ENCODE data around the gene HS6ST3. TPM values are rescaled to one million over a fixed set of nuclear protein-coding genes. Genes with fewer than 3 reads are reported as not detected.
"Not testable (repeated sequence)": the region's sequence is repeated elsewhere in the genome, so short reads cannot be mapped to it uniquely, and the experiment has no call there.

Gene HS6ST3
- total RNA-seq, 1 donor from 2014 or later = not detected

DNA sequence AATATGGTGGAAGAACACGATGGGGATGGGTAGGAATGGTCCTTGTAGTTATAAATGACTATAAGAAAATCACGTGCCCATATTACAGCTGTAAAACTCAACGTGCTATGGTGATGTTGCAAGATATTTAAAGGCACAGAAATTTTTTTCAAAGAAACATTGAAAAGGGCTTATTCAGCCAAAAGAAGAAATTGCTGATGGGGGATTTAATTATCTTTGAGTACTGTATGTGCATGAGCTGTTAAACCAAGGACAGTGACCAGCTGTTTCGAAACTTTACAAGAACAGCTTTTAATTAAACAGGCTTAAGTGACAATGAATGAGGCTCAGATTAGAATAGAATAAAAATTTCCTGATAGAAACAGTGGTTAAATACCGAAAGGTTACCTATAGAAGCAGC lies 339.0 kb downstream of the HS6ST3 start:
- DNase-seq (ENCODE audit: low read depth) = no peak

DNA sequence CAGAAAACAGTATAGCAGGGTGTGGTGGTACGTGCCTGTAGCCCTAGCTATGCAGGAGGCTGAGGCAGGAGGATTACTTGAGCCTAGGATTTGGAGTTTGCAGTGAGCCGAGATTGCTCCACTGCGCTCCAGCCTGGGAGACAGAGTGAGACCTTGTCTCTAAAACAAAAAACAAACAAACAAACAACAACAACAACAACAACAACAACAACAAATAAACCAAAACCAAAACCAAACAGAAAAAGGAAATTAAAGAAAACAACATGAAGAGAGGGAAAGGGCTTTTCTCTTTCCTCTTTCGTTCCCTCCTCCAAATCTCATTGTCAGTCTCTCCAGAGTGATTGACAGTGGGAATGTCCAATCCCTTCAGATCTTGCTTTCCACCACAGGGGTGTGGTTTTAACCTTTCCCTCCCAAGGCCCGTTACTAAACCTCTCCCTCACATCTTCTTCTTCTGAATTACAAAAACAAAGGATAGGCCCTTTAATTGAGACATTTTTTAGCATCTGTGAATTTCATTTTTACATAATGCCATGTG lies 341.2 kb downstream of the HS6ST3 start:
- no peak for DNase-seq (ENCODE audit: low read depth)

DNA sequence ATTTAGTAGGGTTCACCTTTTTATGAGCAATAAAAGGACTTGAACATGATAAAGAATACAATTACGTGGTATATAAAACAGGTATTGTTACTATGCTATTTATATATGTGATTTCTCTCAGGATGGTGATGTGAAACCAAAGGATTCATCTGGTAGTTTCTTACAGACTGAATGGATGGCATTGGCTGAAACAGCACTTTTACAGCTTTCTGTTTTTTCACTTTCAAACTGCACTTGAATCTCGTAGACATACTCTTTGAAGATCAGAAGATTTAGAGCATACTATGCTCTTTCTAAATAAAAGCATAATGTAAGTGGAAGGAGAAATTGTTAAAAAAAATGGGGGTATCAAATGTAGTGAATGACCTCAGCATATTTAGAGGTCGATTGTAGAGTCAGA lies 354.8 kb downstream of the HS6ST3 start:
- DNase-seq (ENCODE audit: low read depth) = no peak

DNA sequence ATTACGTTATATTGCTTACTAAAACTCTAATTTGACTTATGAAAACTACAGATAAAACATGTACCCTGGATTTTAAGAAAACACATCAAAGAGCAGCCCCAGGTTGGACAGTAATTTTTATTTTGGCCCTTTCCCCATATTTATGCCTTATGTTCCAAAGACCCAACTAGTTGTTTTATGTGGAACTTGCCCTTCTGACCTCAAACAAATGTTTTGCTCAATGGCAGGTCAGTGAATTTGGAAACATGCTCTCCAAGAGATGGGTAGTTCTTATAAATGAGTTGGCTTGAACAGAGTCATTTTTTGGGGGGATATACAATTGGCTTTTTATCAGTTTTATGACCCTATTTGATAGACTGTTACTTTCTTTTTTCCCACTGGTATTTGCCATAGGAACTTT lies 360.0 kb downstream of the HS6ST3 start:
- no peak for DNase-seq (ENCODE audit: low read depth)

DNA sequence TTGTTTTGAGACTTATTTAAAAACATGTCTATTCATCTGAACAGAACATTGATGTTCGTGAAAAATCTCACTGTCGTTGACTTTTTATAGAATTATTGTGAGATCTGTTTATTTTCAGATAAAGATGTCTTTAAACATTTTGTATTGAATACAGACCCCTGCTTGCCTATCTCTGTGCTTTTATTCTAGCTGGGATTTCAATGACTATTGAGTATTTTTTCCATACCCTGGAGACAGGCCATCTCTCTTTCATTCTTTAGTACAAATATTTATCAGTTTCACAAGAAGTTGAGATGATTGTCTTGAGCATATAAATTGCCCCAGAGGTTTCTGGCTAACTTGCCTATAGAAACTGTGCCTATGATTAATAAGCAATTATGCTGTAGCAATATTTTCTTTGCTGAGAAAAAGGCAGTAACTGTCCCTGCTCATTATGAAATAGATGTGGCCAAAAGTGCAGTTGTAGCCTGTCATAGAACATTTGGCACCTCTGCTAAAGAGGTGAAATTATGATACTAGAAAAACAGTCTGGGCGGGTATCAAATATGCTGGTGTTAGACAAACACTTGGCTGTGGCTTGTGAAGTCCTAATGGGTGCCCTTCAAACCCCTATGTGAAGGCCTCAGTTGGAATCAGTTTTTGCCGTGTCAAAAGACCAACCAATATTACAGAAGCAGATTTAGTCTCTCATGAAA lies 360.6 kb downstream of the HS6ST3 start:
- no peak for DNase-seq (ENCODE audit: low read depth)

DNA sequence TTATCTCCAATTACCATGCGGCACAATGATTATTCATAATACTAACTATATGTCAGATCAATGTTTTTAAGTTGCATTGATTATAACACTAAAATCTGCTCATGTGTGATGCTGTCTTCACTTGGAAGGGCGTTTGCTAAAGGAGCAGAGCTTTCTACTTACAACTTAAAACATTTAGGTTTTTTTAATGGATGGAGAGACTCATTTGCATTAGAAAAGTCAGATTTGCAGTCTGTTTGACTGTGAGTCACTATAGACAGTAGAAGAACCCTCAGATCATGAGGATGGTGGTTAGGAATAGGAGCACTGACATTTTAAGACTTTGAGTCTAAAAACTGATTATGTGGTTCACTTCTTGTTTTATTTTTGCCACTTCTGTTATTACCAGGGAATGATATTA lies 364.6 kb downstream of the HS6ST3 start:
- DNase-seq (ENCODE audit: low read depth) = no peak

DNA sequence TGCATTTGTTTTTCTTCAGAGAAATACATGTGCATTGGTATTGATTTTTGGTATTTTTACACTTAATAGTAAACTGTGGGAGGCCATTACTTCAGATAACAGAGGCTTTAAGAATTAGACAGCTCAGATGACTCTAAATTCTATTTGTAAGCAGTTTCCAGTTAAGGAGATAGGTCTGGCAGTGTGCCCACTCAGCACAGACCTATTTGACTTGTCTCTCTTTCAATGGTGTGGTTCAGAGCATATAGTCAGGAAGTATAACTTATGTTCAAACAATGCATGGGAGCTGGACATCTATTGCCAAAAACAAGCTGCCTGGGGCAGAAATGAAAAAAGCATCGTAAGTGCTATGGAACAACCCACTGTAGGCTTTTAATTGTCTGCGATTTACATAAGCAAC lies 370.7 kb downstream of the HS6ST3 start:
- DNase-seq (ENCODE audit: low read depth) = no peak

DNA sequence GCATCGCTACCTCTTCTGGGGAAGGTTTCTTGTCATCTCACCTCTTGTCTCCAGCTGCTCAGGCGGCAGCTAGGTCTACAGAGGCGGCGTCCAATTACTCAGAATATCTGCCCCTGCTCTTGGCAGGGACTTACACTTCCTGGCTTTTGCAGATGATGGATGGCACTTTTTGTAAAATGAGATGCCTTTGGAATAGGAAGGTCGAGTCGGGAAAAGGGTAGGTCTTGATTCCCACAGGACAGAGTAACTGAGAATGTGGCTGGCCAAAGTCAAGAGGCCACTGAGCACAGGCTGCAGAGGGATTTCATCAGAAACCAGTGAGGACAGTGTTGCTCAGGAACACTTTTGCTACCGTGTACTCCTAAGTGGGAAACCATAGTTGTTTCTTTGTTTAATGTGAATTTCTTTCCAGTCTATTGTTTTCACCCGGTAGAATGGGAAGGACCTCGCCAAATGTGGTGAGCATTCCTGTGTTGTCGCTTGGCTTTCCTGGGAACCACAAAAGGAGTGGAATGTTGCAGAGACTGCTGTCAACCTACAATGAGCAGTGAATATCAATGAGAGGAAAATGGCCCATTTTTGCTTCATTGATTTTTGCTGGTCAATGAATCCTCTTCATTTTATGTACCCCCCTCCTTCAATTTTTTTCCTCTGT lies 383.7 kb downstream of the HS6ST3 start:
- peak; percentile 2 for DNase-seq (ENCODE audit: low read depth)

DNA sequence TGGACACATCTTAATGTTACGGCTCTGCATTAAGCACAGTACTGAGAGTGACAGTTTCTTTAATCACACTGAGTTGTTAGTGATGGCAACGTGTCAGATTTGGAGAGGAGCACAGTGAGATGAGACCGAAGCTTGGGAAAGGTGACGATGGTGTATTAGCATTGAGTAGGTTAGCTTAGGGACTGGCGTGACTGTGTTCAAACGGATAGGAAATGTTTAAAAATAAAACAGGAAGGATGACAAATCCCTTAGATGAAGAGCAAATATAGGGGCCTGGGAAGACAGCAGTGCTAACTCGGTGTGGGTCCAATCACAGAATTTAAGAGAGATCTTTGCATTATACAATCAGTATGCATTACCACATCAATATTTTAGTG lies 384.3 kb downstream of the HS6ST3 start:
- DNase-seq (ENCODE audit: low read depth) = no peak

DNA sequence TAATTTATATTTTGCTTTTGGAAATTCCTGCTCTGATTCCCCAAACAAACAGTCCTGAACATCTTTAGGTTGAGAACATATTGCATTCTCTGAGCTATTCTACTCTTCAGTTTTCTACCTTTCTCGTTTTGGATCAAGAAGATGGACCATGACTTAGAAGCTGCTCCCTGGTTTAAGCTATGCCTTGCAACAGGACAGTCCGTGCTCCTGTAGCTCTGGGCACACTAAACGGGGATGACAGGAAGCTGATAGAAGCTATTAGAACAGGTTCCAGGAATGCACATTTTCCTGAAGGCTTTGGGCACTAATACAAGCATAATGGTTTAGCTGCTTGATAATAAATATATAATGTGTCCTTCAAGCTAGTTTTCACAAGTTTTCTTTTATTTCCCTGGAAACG lies 385.2 kb downstream of the HS6ST3 start:
- no peak for DNase-seq (ENCODE audit: low read depth)

DNA sequence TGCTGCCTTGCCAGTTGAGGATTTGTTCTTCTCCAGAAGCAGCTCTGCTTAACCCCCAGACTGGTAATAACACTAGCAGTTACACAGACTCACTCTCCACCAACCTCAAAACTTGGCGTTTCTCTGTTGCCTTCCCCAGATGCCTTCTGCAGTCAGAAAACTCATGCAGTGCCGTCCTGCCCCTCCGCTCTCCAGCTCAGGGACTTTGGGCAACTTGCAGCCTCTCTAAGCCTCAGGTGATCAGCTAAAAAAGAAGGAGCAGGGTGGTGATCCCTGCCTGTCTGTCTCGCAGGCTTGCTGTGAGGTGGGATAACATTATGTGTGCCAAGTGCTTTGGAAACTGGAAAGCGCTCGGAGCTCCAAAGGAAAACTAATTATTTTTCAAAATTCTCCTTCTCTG lies 391.6 kb downstream of the HS6ST3 start:
- no peak for DNase-seq (ENCODE audit: low read depth)

DNA sequence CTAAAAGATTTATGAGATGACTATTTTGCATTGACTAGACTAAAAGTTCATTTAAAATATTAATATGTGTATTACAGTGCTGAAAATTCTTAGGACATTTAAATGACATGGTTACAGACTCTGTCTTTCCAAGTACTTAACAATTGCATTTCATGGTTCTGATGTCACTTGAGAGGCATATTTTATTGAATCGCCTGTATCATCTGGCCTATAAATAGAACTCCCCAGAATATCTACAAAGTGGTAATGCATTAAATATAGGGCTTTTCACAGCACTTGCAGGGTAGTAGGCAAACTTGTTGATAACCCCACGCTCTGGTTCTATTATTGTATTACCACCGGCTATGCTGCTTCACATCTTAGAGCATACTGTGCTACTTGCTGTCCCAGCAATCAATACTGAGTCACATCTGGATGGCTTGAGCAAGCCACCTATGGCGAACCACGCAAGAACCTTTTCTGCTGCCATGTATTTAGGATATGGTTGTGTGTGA lies 400.6 kb downstream of the HS6ST3 start:
- peak; percentile 1 for DNase-seq (ENCODE audit: low read depth)

DNA sequence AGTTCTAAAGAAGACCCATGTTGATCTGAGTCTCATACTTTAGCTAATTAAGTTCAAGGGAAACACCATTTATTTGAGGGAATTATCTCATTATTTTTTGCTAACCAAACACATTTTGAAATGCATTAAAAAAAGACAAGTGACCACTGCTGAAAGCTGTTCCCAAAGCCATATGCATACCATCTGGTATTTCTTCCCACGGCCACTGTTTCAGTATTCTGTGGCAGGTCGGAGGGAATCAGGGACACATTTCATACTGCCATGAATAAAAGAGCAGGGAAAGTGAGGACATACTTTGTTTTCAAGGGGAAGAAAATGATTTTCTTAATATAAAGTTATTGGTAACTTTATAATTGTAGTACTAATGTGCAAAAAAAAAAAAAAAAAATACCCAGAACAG lies 401.2 kb downstream of the HS6ST3 start:
- no peak for DNase-seq (ENCODE audit: low read depth)

DNA sequence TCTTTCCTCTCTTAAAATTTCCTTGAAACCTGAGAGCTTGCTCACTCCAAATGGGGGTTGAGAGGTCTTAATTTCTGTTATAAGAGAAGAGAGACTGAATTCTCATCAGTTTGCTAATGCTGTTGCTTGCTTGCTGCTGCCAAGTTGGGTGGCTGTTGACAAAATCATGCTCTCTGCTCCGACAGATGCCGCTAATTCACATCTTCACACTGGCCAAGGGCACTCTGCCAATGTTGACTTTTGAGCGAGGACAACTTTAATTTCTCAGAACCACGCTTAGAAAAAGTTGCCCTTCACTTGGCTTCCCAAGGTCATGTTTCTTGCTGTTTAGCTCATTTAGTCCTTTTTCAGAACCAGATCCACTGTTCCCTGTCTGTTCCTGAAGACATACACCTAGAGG lies 402.9 kb downstream of the HS6ST3 start:
- no peak for DNase-seq (ENCODE audit: low read depth)

DNA sequence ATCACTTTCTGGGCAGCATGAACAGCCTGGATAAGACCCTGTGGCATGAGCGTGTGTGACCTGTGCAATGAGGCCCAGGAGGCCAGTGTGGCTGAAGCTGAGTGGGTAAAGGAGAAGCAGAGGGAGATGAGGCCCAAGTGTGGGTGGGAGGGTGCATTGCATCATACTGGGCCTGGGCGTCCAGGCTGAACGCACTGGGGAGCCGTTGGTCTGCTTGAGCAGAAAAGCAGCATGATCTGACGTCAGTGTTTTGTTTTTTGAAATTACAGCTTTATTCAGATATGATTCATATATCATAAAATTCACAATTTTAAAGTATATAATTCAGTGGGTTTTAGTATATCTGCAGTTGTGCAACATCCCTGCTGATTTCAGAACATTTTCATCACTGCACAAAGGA lies 409.7 kb downstream of the HS6ST3 start:
- no peak for DNase-seq (ENCODE audit: low read depth)

DNA sequence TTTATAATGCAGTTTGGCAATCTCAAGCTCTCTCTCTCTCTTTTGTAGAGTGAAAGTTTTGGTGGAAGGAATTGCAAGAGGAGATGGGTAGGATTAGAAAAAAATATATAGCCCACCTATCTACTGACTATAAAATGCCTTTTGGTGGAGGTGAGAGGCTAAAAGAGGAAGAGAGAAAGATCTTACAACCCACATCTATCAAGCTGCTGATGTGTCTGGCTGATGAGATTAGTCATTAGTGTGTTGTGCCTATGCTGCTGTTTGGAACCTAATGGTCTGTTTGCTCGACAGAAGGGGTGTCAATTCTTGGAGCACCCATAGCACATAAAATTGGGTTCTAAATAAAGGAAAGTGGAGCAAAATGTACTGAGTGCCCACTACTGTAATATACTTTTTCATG lies 411.0 kb downstream of the HS6ST3 start:
- DNase-seq (ENCODE audit: low read depth) = no peak

DNA sequence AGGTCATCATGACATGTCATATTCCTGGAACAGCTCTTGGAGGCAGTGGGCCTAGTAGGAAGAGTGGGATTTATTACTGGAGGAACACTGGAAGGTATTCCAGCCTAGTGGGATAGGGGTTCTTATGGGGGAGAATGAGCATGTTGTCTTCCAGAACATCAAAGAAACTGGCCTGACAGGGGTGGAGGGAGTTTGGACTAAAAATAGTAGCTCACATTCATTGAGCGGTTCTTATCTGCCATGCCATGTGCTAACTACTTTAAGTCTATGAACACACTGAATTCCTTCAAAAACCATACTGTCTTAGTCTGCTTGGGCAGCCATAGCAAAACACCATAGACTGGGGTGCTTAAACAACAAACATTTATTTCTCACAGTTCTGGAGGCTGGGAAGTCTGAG lies 413.6 kb downstream of the HS6ST3 start:
- DNase-seq (ENCODE audit: low read depth) = no peak

DNA sequence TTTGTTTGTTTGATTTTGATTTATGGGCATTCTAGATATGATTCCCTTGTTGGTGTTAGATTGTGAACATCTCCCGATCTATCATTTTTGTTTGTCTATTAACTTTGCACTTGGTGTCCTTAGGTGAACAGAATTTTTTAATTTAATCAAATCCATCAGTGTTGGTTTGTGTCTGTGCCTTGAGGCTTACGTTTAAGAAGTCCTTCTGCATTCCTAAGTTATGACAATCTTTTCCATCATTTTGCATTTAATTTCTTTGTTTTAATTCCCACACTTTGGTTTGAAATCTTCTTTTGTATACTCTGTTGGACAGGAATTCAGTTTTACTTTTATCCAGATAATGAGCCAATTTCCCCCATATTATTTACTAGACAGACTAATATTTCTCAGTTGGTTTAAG lies 421.7 kb downstream of the HS6ST3 start:
- no peak for DNase-seq (ENCODE audit: low read depth)

DNA sequence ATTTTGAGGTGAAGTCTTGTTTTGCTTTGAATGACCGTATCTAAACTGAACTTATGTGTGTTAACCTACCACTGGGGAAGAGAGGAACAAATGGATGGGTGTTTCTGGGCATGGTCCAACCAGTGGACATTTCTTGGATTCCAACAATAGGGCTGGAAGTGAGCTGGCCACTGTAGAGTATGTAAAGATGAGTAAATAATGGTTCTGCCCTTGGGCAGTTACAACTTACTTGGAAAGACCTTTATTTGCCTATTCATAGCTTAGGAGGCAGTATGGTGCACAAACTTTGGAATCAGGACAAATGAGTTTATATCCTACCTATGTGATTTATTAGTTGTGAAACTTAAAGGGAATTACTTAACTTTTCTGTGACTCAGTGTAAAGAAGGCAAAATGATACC lies 429.5 kb downstream of the HS6ST3 start:
- DNase-seq (ENCODE audit: low read depth) = no peak

DNA sequence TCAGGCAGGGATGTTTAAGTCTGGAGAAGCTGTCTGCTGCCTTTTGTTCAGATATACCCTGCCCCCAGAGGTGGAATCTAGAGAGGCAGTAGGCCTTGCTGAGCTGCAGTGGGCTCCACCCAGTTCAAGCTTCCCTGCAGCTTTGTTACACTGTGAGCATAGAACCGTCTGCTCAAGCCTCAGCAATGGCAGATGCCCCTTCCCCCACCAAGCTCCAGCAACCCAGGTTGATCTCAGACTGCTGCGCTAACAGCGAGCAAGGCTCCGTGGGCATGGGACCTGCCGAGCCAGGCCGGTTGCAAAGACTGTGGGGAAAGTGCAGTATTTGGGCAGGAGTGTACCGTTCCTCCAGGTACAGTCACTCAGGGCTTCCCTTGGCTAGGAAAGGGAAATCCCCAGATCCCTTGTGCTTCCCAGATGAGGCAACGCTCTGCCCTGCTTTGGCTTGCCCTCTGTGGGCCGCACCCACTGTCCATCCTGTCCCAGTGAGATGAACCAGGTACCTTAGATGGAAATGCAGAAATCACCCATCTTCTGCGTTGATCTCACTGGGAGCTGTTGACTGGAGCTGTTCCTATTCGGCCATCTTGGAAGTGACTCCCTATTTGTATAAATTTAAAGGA lies 434.6 kb downstream of the HS6ST3 start:
- not testable (repeated sequence) for DNase-seq (ENCODE audit: low read depth)

DNA sequence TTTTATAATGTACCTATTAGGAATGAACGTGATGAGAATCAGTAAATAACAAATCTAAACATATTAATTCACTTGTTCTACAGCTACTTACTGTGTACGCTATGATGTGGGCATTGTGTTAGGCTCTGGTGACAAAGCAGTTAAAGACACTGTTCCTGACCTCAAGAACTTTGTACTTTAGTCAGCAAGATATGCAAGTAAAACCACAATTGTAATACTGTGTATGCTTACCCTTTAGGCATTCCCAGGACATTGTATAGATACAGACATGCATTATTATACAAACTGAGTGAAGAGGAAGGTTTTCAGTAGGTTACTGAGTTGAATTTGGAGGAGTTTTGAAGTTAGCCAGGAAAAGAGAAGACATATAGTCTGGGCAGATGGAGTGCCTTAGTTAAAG lies 435.8 kb downstream of the HS6ST3 start:
- DNase-seq (ENCODE audit: low read depth) = no peak

DNA sequence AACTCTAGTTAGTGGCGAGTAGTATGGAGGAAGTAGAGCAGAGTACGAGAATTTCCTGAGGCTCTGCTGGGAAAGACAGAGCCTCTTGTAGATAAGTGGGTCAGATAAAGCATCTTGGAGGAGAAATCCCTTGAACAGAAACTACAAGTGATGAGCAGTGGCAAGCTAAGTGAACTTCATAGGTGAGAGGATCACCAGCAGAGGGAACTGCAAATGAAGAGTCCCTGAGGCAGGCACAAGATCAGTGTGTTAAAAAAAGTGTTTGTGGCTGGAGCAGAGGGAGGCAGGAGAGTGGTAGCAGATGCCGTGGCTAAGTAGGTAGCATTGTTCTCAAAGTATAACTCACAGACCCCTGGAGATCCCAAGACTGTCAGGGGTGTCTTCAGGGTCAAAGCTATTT lies 437.6 kb downstream of the HS6ST3 start:
- no peak for DNase-seq (ENCODE audit: low read depth)
